HEK293T (cell line): ENCODE results near the gene RAPGEF4.

Experiments
- BHLHE40 ChIP-seq: fragments of 450-650 bp; IDR thresholded peaks from 2 replicates; pipeline ENCODE4 v1.6.1; 2016; ENCODE audit warnings: mild to moderate bottlenecking, moderate library complexity, borderline replicate concordance
- ELF4 ChIP-seq: fragments of 450-650 bp; IDR thresholded peaks from 2 replicates; pipeline ENCODE4 v1.6.1; 2017; ENCODE audit warnings: antibody characterized with exemption
- FOXA1 ChIP-seq: fragments of 450-650 bp; IDR thresholded peaks from 2 replicates; pipeline ENCODE4 v1.6.1; 2016; ENCODE audit warnings: mild to moderate bottlenecking
- FOXK2 ChIP-seq: fragments of 450-650 bp; IDR thresholded peaks from 2 replicates; pipeline ENCODE4 v1.6.1; 2016; ENCODE audit warnings: mild to moderate bottlenecking
- FOXM1 ChIP-seq: fragments of 450-650 bp; IDR thresholded peaks from 2 replicates; pipeline ENCODE4 v1.6.1; 2017; ENCODE audit warnings: mild to moderate bottlenecking, borderline replicate concordance
- L3MBTL2 ChIP-seq: fragments of 450-650 bp; conservative IDR thresholded peaks from 2 replicates; pipeline ENCODE4 v1.6.1; 2016; ENCODE audit warnings: mild to moderate bottlenecking
- LEF1 ChIP-seq: fragments of 450-650 bp; IDR thresholded peaks from 2 replicates; pipeline ENCODE4 v1.6.1; 2017; ENCODE audit warnings: mild to moderate bottlenecking, borderline replicate concordance
- NFRKB ChIP-seq: fragments of 450-650 bp; IDR thresholded peaks from 2 replicates; pipeline ENCODE4 v1.6.1; 2016; ENCODE audit warnings: mild to moderate bottlenecking, moderate library complexity
- PKNOX1 ChIP-seq: fragments of 450-650 bp; IDR thresholded peaks from 2 replicates; pipeline ENCODE4 v1.6.1; 2016
- SP1 ChIP-seq: fragments of 450-650 bp; IDR thresholded peaks from 2 replicates; pipeline ENCODE4 v1.6.1; 2017
- SUZ12 ChIP-seq: fragments of 450-650 bp; IDR thresholded peaks from 2 replicates; pipeline ENCODE4 v1.6.1; 2016; ENCODE audit warnings: mild to moderate bottlenecking
- TARDBP ChIP-seq: fragments of 450-650 bp; IDR thresholded peaks from 2 replicates; pipeline ENCODE4 v1.6.1; 2016

DNA sequence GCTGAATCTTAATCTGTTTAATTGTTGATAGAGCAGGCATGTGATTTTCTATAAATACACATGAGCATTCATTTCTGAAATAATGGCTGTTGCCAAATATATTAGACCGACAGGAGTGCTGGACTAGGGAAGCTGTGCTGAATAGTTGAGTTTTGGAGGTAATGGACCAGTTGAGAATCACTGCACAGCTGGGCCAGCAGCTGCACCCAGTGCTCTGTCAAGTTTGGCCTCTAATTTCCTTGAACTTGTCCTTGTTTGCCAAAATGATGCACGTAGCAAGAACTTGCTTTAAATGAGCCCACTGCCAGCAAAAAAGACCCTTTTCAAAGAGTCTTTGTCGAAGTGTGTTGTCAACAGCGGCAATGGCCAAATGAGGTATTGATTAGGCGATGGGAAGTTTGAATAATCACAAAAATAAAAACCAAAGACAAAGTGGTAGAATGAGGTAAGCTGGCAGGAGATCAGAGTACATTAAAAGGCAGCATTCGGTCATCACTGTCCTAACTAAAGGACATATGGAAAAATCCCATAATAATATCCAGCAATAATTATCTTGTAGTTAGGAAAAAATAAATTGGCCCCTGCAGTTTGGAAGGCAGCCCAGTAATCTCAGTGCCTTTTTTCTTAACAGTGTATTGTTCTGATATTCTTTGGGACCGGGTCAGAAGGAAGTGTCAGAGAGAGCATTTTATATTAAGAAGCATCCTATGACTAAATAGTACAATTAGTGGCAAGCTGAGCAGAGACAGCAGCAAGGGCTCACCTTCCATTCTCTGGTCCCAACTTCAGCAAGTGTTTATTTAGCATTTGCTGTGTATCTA, 126.2 kb downstream of the RAPGEF4 start:
- no peak for TF ChIP-seq FOXK2
- TF ChIP-seq SP1: no peak
- no peak for TF ChIP-seq TARDBP
- no peak for TF ChIP-seq BHLHE40
- no peak for TF ChIP-seq PKNOX1
- no peak for TF ChIP-seq NFRKB
- TF ChIP-seq LEF1: no peak
- TF ChIP-seq SUZ12: no peak
- TF ChIP-seq FOXM1: no peak
- no peak for TF ChIP-seq L3MBTL2
- TF ChIP-seq ELF4: no peak
- TF ChIP-seq FOXA1: no peak
